Urinary bladder (tissue), 4 donors: ENCODE data around the gene CD151. TPM values are rescaled to one million over a fixed set of nuclear protein-coding genes. Genes with fewer than 3 reads are reported as not detected.

Source experiments
- DNase-seq: peaks from one replicate; pipeline ENCODE4 v3.0.0-alpha.2; 2015; ENCODE audit errors: extremely low spot score
- H3K27ac ChIP-seq: one replicate; pipeline ENCODE4 v1.5.1; 2013; ENCODE audit warnings: low read depth, mild to moderate bottlenecking, moderate library complexity
- H3K36me3 ChIP-seq: one replicate; pipeline ENCODE4 v1.6.1; 2013; ENCODE audit warnings: mild to moderate bottlenecking, moderate library complexity; ENCODE audit not compliant: insufficient read depth
- H3K4me1 ChIP-seq: one replicate; pipeline ENCODE4 v1.6.1; 2013; ENCODE audit warnings: mild to moderate bottlenecking, moderate library complexity; ENCODE audit not compliant: insufficient read depth
- H3K4me3 ChIP-seq: one replicate; pipeline ENCODE4 v1.5.1; 2013; ENCODE audit warnings: low read depth, low read length
- WGBS: extraction: QIAGEN DNeasy Blood & Tissue Kit; methylation state at CpG from one replicate; pipeline ENCODE4 v1.1.7; 2013; 5-methylcytosine and 5-hydroxymethylcytosine counted together
- polyA plus RNA-seq: library from polyadenylated mRNA; stranded (reverse); fragments of 200-250 nt; gene quantifications from one replicate; pipeline ENCODE4 v1.2.3, GENCODE V29; 2013
- total RNA-seq: library from RNA; depleted of rRNA; stranded (reverse); fragments of >200 nt; gene quantifications from one replicate; pipeline ENCODE4 v1.2.3, GENCODE V29; 2014
- donor health status: healthy with polysubstance abuse.
- donor health status: healthy.

The CD151 gene
- total and polyA plus RNA-seq, 2 donors, result 115 to 692 TPM

DNA sequence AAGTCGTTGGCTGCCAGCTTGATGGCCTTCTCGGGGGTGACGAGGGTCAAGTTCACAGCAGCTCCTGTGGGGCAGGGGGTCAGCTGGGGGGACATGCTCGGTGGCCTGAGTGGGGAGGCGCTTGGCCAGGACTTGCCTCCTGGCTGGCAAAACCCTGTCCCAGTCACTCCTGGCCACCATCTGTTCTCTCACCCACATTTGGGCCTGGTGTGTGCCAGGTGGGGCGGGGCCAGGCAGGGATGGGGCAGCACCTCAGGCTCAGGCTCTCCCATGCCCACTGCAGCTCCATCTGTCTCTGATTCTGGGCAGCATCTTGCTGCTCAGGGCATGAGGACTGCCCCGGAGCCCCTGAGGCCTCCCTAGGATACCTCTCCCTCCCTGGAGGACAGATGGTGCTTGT, 39.2 kb upstream of the CD151 start:
- H3K4me3 ChIP-seq, result no peak overlapping the region
- 89% methylated on average over 7 of the region's 7 CpGs for WGBS
- H3K36me3 ChIP-seq, result no peaks in the 10 kb centered on the region
- no peak overlapping the region for H3K27ac ChIP-seq
- no peak for DNase-seq
- no peaks in the 10 kb centered on the region for H3K4me1 ChIP-seq

- WGBS, result 89% methylated on average over 31 of the region's 31 CpGs
- H3K27ac ChIP-seq, result no peak overlapping the region
- no peaks in the 10 kb centered on the region for H3K4me1 ChIP-seq
- DNase-seq, result no peak
- H3K36me3 ChIP-seq, result no peaks in the 10 kb centered on the region
- no peak overlapping the region for H3K4me3 ChIP-seq
Observed at GRCh38 chr11:794013-794765, 38.6 kb upstream of the CD151 start.

DNA sequence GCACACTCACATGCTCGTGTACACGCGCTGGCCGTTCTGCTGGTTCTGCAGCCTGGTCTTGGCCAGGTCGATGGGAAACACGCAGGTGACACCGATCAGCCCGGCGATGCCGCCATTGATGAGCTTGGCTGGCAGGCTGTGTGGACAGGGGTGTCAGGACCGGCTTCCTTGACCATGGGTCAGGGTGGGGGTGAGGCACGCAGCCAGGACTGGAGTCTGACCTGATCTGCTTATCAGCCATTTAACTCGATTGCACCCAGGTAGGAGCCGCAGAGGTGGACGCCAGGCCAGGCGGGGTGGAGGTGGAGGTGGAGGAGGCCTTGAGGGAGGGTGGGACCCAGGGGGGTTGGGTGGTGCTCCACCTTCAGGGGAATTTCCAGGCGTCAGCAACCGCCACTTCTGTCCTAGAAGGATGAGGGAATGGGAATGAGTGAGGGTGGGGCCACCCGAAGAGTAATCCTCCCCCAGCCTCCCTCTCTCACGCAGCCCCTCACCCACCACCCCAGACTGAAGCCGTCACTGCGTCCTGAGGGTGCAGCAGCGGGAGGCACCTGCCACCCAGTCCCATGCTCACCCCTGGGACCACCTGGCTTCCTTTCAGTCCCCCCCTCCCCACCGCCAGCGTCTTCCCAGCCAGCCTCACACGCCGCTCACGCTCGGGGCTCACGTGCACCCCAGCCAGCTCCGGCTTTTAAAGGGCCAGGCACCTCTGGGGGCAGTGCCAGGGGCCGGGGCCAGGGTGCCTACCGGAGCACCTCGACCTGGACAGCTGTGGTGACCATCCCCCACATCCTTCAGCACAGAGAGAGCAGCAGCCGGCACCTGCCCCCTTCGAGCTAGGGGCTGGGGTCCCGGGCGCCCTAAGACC, 37.8 kb upstream of the CD151 start:
- H3K27ac ChIP-seq, result no peak overlapping the region
- H3K4me3 ChIP-seq, result peak overlapping the region; percentile 59
- no peak for DNase-seq
- H3K4me1 ChIP-seq, result no peaks in the 10 kb centered on the region
- no peaks in the 10 kb centered on the region for H3K36me3 ChIP-seq
- 55% methylated on average over 38 of the region's 38 CpGs for WGBS

- WGBS, result 3% methylated on average over 26 of the region's 26 CpGs
- no peaks in the 10 kb centered on the region for H3K4me1 ChIP-seq
- H3K4me3 ChIP-seq, result peak overlapping the region; percentile 59
- H3K36me3 ChIP-seq, result no peaks in the 10 kb centered on the region
- no peak for DNase-seq
- peak overlapping the region; percentile 46 for H3K27ac ChIP-seq
Observed at GRCh38 chr11:795634-796564, 36.9 kb upstream of the CD151 start.

DNA sequence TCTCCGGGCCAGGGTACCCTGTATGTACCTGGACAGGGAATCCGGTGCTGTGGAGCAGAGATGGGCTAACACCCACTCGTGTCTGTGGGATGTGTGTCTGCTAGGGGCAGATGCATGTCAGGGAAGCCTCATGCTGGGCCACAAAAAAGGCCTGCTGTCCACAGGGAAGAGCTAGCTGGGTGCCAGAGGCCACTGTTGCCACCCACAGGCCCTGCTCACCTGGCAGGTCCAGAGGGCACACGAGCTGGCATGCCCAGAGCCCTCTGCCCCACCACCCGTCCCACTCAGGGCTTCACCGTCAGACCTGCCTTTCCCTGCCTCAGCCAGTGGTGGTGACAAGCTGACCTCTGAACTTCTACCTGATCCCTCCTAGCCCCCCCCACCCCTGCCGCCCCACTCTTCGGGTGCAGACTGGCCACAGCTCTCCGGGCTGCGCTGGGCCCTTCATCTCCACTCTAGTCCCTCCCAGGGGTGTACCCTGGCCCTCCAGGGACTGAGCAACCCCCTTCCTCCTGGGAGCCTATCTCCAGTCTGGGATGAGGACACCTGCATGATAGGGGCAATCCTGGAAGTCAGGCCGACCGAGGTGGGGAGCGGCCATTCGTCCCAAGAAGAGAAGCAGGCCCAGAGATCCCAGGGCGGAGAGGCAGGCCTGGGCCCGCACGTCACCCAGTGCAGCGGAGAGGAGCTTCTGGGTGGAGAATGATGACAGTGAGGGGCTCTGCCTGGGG, 36.0 kb upstream of the CD151 start:
- H3K4me1 ChIP-seq, result no peaks in the 10 kb centered on the region
- H3K4me3 ChIP-seq, result peak overlapping the region; percentile 59
- no peak for DNase-seq
- no peaks in the 10 kb centered on the region for H3K36me3 ChIP-seq
- 14% methylated on average over 18 of the region's 18 CpGs for WGBS
- peak overlapping the region; percentile 44 for H3K27ac ChIP-seq

GRCh38 chr11:797296-798092, 35.3 kb upstream of the CD151 start:
- Histone ChIP-seq H3K4me3 (peak overlapping the region; percentile 59), H3K36me3 (no peaks in the 10 kb centered on the region), H3K27ac (peak overlapping the region; percentile 74), H3K4me1 (no peaks in the 10 kb centered on the region)
- WGBS, result under 1% methylated on average over 57 of the region's 57 CpGs
- peak; percentile 83 for DNase-seq

DNA sequence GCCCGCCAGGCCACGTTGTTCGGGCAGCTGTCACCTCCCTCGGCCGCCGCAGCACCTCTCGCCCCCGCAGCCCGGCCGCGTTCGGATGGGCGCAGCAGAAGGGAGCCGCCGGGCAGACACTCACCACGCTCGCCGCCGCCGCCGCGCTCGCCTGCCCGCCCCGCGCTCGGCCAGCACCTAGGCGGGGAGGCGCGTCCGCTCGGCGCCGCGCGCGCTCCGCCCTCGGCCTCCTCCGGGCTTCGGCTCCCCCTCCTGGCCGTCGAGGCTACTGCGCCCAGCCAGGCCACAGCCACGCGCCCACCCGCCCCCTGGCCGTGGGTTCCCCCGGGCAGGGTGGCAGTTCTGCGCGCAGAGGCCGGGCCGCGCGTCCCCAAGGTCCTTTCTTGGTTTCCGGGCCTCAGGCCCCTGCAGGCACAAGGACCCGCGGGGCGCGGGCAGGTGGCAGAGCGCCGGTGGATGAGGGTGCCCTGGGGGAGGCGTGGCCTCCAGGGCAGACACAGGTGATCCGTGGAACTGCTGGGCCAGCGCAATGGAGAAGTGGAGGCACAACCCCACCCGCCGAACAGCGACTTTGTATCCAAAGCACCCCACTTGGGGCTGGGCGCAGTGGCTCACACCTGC, 34.5 kb upstream of the CD151 start, which contains the start of gene SLC25A22:
Gene SLC25A22 (minus strand): TSS at position 189 of the 621 bp plus-strand sequence. CDS start 3,275 bp downstream, outside the sequence.
- no peaks in the 10 kb centered on the region for H3K4me1 ChIP-seq
- peak within 1 kb of the TSS; percentile 74 for H3K27ac ChIP-seq
- no peak for DNase-seq
- H3K4me3 ChIP-seq, result peak within 1 kb of the TSS; percentile 59
- WGBS, result 4% methylated on average over 69 of the region's 69 CpGs
- no peaks in the 10 kb centered on the region for H3K36me3 ChIP-seq

GRCh38 chr11:799641-800316, 33.0 kb upstream of the CD151 start:
- Histone ChIP-seq H3K36me3 (no peaks in the 10 kb centered on the region), H3K4me3 (no peak overlapping the region), H3K27ac (no peak overlapping the region), H3K4me1 (peaks cover 3% of the 10 kb centered on the region)
- WGBS, result 92% methylated on average over 32 of the region's 32 CpGs
- no peak for DNase-seq

DNA sequence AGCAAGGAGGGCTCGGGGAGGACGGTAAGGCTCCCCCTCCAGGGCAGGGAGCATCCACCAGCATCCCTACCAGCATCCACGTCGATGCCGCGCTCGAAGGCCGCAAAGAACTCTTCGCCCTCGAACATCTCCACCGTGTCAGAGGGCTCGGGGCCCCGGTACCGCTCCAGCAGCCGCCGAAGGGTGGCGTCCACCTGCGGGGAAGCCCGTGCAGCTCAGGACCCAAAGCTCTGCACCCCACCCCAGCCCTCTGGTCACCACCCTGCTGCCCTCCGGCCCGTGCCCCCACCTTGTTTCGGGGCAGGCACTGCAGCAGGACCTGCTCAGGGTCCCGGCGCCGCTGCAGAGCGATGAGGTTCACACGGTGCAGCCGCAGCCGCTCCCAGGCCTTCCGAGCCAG, 32.3 kb upstream of the CD151 start:
- no peaks in the 10 kb centered on the region for H3K36me3 ChIP-seq
- WGBS, result 92% methylated on average over 30 of the region's 30 CpGs
- DNase-seq, result no peak
- peaks cover 3% of the 10 kb centered on the region for H3K4me1 ChIP-seq
- no peak overlapping the region for H3K27ac ChIP-seq
- H3K4me3 ChIP-seq, result no peak overlapping the region

DNA sequence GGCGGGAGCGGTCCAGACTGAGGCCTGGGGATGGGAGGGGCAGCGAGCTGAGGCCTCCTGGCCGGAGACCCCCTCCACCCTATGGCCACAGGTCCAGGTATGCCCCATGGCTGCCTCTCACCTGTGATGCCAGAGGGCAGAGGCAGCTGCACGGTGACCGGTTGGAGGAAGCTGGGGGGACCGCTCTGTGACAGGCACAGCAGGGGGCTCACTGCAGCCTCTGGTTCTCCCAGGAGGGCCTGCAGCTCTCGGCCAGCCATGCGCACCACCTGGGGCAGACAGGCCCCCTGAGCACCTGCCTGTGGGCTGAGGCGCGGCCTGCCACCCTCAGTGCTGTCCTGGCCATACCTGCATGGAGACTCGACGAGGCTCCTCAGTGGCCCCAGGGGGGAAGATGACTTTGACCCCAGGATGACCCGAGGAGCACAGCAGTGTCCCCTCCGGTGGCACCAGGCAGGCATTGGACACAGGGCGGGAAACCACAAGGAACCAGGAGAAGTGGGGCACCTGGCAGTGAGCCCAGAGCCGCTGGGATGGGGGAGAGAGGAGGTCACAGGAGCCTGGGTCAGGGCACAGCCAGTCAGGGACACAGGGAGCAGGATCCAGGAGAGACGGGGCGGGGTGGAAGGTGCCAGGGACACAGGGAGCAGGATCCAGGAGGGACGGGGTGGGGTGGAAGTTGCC, 31.5 kb upstream of the CD151 start:
- Histone ChIP-seq H3K4me1 (peaks cover 3% of the 10 kb centered on the region), H3K4me3 (no peak overlapping the region), H3K27ac (no peak overlapping the region), H3K36me3 (no peaks in the 10 kb centered on the region)
- WGBS, result 91% methylated on average over 20 of the region's 20 CpGs
- no peak for DNase-seq

GRCh38 chr11:802018-802617, 30.6 kb upstream of the CD151 start:
- 96% methylated on average over 21 of the region's 21 CpGs for WGBS
- DNase-seq, result no peak
- Histone ChIP-seq H3K36me3 (no peaks in the 10 kb centered on the region), H3K27ac (no peak overlapping the region), H3K4me1 (peaks cover 3% of the 10 kb centered on the region), H3K4me3 (no peak overlapping the region)
